GM10248 (cell line): ENCODE data around the gene TNFAIP3.

Experiments used
- CTCF ChIA-PET: fragments of 300-600 bp; sonication (Branson Sonifier 250); formaldehyde crosslinking; extraction: SDS; loops from one replicate; lab custom pipeline; 2021; ENCODE audit warnings: antibody characterized with exemption; lab: Yijun Ruan, JAX
- POLR2A ChIA-PET: fragments of 350-650 bp; sonication (Branson Sonifier 250); formaldehyde crosslinking; extraction: SDS; loops from one replicate; lab custom pipeline; 2020; ENCODE audit warnings: antibody characterized with exemption; lab: Yijun Ruan, JAX
- DNase-seq: peaks from one replicate; pipeline ENCODE4 v3.0.0; 2012; ENCODE audit errors: extremely low spot score
- CTCF ChIP-seq: IDR thresholded peaks from 2 replicates; pipeline ENCODE4 v1.5.1; 2012; ENCODE audit warnings: mild to moderate bottlenecking, low read depth; ENCODE audit errors: extremely low read depth, missing control alignments, control extremely low read depth

Gene TNFAIP3

GRCh38 chr6:137847748-137848147 is 19.3 kb upstream of the TNFAIP3 start:
- ChIA-PET CTCF (interaction anchor here (1.2 to 1.6 kb wide), 2 partner anchors 10 to 14 kb away, joined by 4 read pairs; no protein-coding TSS in a partner anchor), POLR2A (interaction anchor here (0.5 kb wide), 2 partner anchors 23 to 32 kb away, joined by 4 to 7 read pairs; no protein-coding TSS in a partner anchor)
- DNase-seq = no peak
- no peak for TF ChIP-seq CTCF

- no peak for DNase-seq
- CTCF ChIA-PET = interaction anchor here (0.8 to 1.6 kb wide), 4 partner anchors 9 to 49 kb away, joined by 3 to 4 read pairs (median 4); no protein-coding TSS in a partner anchor
- POLR2A ChIA-PET = no interaction called here
- TF ChIP-seq CTCF = no peak
Observed at GRCh38 chr6:137848672-137849071, 18.4 kb upstream of the TNFAIP3 start.

GRCh38 chr6:137849181-137849980 is 17.7 kb upstream of the TNFAIP3 start:
- no peak for TF ChIP-seq CTCF
- POLR2A ChIA-PET = no interaction called here
- CTCF ChIA-PET = interaction anchor here (0.9 to 1.0 kb wide), 2 partner anchors 32 to 50 kb away, joined by 3 to 4 read pairs; no protein-coding TSS in a partner anchor
- DNase-seq = no peak

- TF ChIP-seq CTCF = no peak
- CTCF ChIA-PET = no interaction called here
- DNase-seq = no peak
- POLR2A ChIA-PET = no interaction called here
Observed at GRCh38 chr6:137849981-137850714, 16.9 kb upstream of the TNFAIP3 start.

- ChIA-PET POLR2A (no interaction called here), CTCF (interaction anchor here (0.7 to 1.5 kb wide), 5 partner anchors 9 to 143 kb away, joined by 3 to 4 read pairs (median 3); no protein-coding TSS in a partner anchor)
- no peak for DNase-seq
- no peak for TF ChIP-seq CTCF
Observed at GRCh38 chr6:137850816-137851602, 16.1 kb upstream of the TNFAIP3 start.
